Measurements from ENCODE around the gene MAT2A.
"Not testable (repeated sequence)": the region's sequence is repeated elsewhere in the genome, so short reads cannot be mapped to it uniquely, and the experiment has no call there.

The MAT2A gene

GRCh38 chr2:85524336-85524908, 14.5 kb upstream of the MAT2A start:
- no peak for DNase-seq (ENCODE audit: low read depth in 2 of 2)

- no peak for DNase-seq (ENCODE audit: low read depth in 2 of 2)
Measured at GRCh38 chr2:85525029-85525428, 13.9 kb upstream of the MAT2A start.

GRCh38 chr2:85525567-85525966, 13.4 kb upstream of the MAT2A start:
- DNase-seq (ENCODE audit: low read depth in 2 of 2), result no peak

- DNase-seq (ENCODE audit: low read depth in 2 of 2), result no peak
Measured at GRCh38 chr2:85527787-85528186, 11.2 kb upstream of the MAT2A start.

GRCh38 chr2:85528355-85528754, 10.6 kb upstream of the MAT2A start:
- no peak for DNase-seq (ENCODE audit: low read depth in 2 of 2)

GRCh38 chr2:85529809-85530208, 9.2 kb upstream of the MAT2A start:
- no peak for DNase-seq (ENCODE audit: low read depth in 2 of 2)

- no peak for DNase-seq (ENCODE audit: low read depth in 2 of 2)
Measured at GRCh38 chr2:85531589-85531988, 7.4 kb upstream of the MAT2A start.

GRCh38 chr2:85534099-85534498, 4.9 kb upstream of the MAT2A start:
- DNase-seq (ENCODE audit: low read depth in 2 of 2), result no peak

GRCh38 chr2:85534881-85535280, 4.1 kb upstream of the MAT2A start:
- no peak for DNase-seq (ENCODE audit: low read depth in 2 of 2)

- DNase-seq (ENCODE audit: low read depth in 2 of 2), result peak; percentile 53 to 57
Measured at GRCh38 chr2:85536479-85536878, 2.5 kb upstream of the MAT2A start.

GRCh38 chr2:85537600-85538506, 1.1 kb upstream of the MAT2A start:
- DNase-seq (ENCODE audit: low read depth in 2 of 2), result no peak

- peak; percentile 28 to 39 for DNase-seq (ENCODE audit: low read depth in 2 of 2)
Measured at GRCh38 chr2:85539361-85540132, 579 bp downstream of the MAT2A start.

GRCh38 chr2:85540133-85540648, 1.2 kb downstream of the MAT2A start:
- no peak for DNase-seq (ENCODE audit: low read depth in 2 of 2)

- no peak for DNase-seq (ENCODE audit: low read depth in 2 of 2)
Measured at GRCh38 chr2:85541262-85541661, 2.3 kb downstream of the MAT2A start.

- no peak for DNase-seq (ENCODE audit: low read depth in 2 of 2)
Measured at GRCh38 chr2:85541753-85542457, 2.9 kb downstream of the MAT2A start.

GRCh38 chr2:85542777-85543176, 3.8 kb downstream of the MAT2A start:
- no peak for DNase-seq (ENCODE audit: low read depth in 2 of 2)

GRCh38 chr2:85544254-85544691, 5.3 kb downstream of the MAT2A start:
- not testable (repeated sequence) for DNase-seq (ENCODE audit: low read depth in 2 of 2)

- DNase-seq (ENCODE audit: low read depth in 2 of 2), result not testable (repeated sequence)
Measured at GRCh38 chr2:85544915-85545779, 6.2 kb downstream of the MAT2A start.

- no peak for DNase-seq (ENCODE audit: low read depth in 2 of 2)
Measured at GRCh38 chr2:85545780-85546240, 6.8 kb downstream of the MAT2A start.

GRCh38 chr2:85547089-85547858, 8.3 kb downstream of the MAT2A start:
- DNase-seq (ENCODE audit: low read depth in 2 of 2), result no peak

Measured in fibroblast of skin of left quadriceps (primary cell).